ENCODE results near the gene MTX2. TPM values are rescaled to one million over a fixed set of nuclear protein-coding genes. Genes with fewer than 3 reads are reported as not detected.

MTX2 gene
- total RNA-seq, 1 experiment from 2014 or later: 106 TPM

- H3K4me1 ChIP-seq (ENCODE audit: low read length): no peaks in the 10 kb centered on the region; the same call in 1 of the 2 replicates
- no peak overlapping the region for H3K4me2 ChIP-seq (ENCODE audit: low read depth, low read length, poor library complexity, severe bottlenecking)
- H2AFZ ChIP-seq (ENCODE audit: low read length): no peak overlapping the region
- H3K27me3 ChIP-seq (ENCODE audit: low read length): no peaks in the 10 kb centered on the region
- no peaks in the 10 kb centered on the region for H3K79me2 ChIP-seq (ENCODE audit: low read length)
- no peaks in the 10 kb centered on the region for H3K9me3 ChIP-seq (ENCODE audit: low read length)
- no peak overlapping the region for H3K4me3 ChIP-seq (ENCODE audit: low read length)
- no peak overlapping the region for H3K27ac ChIP-seq (ENCODE audit: low read length)
- DNase-seq: no peak
- no peak overlapping the region for H3K9ac ChIP-seq (ENCODE audit: low read length)
- H3K36me3 ChIP-seq (ENCODE audit: insufficient read depth, low read length): no peaks in the 10 kb centered on the region
- H3K9me2 ChIP-seq (replicated peaks; ENCODE audit: insufficient read depth, low read length): no peaks in the 10 kb centered on the region
- H4K20me1 ChIP-seq (ENCODE audit: insufficient read depth, low read depth, low read length): no peaks in the 10 kb centered on the region
Observed at GRCh38 chr2:176246331-176246730, 22.9 kb upstream of the MTX2 start.

GRCh38 chr2:176247859-176248258 is 21.4 kb upstream of the MTX2 start:
- Histone ChIP-seq H3K27ac (ENCODE audit: low read length) (no peak overlapping the region), H4K20me1 (ENCODE audit: insufficient read depth, low read depth, low read length) (no peaks in the 10 kb centered on the region), H3K36me3 (ENCODE audit: insufficient read depth, low read length) (no peaks in the 10 kb centered on the region)

GRCh38 chr2:176251928-176252327 is 17.3 kb upstream of the MTX2 start:
- no peaks in the 10 kb centered on the region for H3K79me2 ChIP-seq (ENCODE audit: low read length)
- H2AFZ ChIP-seq (ENCODE audit: low read length): no peak overlapping the region
- no peaks in the 10 kb centered on the region; the same call in 1 of the 2 replicates for H3K9me2 ChIP-seq (replicated peaks; ENCODE audit: insufficient read depth, low read length)
- no peak overlapping the region for H3K4me3 ChIP-seq (ENCODE audit: low read length)
- peaks cover 6% of the 10 kb centered on the region for H3K4me1 ChIP-seq (ENCODE audit: low read length)
- H3K9ac ChIP-seq (ENCODE audit: low read length): no peak overlapping the region
- no peak for DNase-seq
- no peak overlapping the region for H3K27ac ChIP-seq (ENCODE audit: low read length)
- no peak overlapping the region for H3K4me2 ChIP-seq (ENCODE audit: low read depth, low read length, poor library complexity, severe bottlenecking)
- no peaks in the 10 kb centered on the region for H3K27me3 ChIP-seq (ENCODE audit: low read length)
- no peaks in the 10 kb centered on the region for H4K20me1 ChIP-seq (ENCODE audit: insufficient read depth, low read depth, low read length)
- H3K9me3 ChIP-seq (ENCODE audit: low read length): no peaks in the 10 kb centered on the region
- no peaks in the 10 kb centered on the region for H3K36me3 ChIP-seq (ENCODE audit: insufficient read depth, low read length)

More at GRCh38 chr2:176247859-176248258, 21.4 kb upstream of the MTX2 start:
- no peak overlapping the region for H3K4me2 ChIP-seq (ENCODE audit: low read depth, low read length, poor library complexity, severe bottlenecking)
- H3K27me3 ChIP-seq (ENCODE audit: low read length): no peaks in the 10 kb centered on the region
- no peak overlapping the region for H3K4me3 ChIP-seq (ENCODE audit: low read length)
- no peak for DNase-seq
- H3K4me1 ChIP-seq (ENCODE audit: low read length): peaks cover 2% of the 10 kb centered on the region
- H3K79me2 ChIP-seq (ENCODE audit: low read length): no peaks in the 10 kb centered on the region
- H3K9me2 ChIP-seq (replicated peaks; ENCODE audit: insufficient read depth, low read length): no peaks in the 10 kb centered on the region
- H2AFZ ChIP-seq (ENCODE audit: low read length): no peak overlapping the region
- no peak overlapping the region for H3K9ac ChIP-seq (ENCODE audit: low read length)
- H3K9me3 ChIP-seq (ENCODE audit: low read length): no peaks in the 10 kb centered on the region

- H3K4me1 ChIP-seq (ENCODE audit: low read length): no peaks in the 10 kb centered on the region
- H3K27me3 ChIP-seq (ENCODE audit: low read length): no peaks in the 10 kb centered on the region
- H3K9me2 ChIP-seq (replicated peaks; ENCODE audit: insufficient read depth, low read length): no peaks in the 10 kb centered on the region
- H3K9ac ChIP-seq (ENCODE audit: low read length): no peak overlapping the region
- H4K20me1 ChIP-seq (ENCODE audit: insufficient read depth, low read depth, low read length): no peaks in the 10 kb centered on the region
- H2AFZ ChIP-seq (ENCODE audit: low read length): no peak overlapping the region
- H3K79me2 ChIP-seq (ENCODE audit: low read length): no peaks in the 10 kb centered on the region
- no peak overlapping the region for H3K4me2 ChIP-seq (ENCODE audit: low read depth, low read length, poor library complexity, severe bottlenecking)
- H3K36me3 ChIP-seq (ENCODE audit: insufficient read depth, low read length): no peaks in the 10 kb centered on the region
- no peak overlapping the region for H3K27ac ChIP-seq (ENCODE audit: low read length)
- no peak overlapping the region for H3K4me3 ChIP-seq (ENCODE audit: low read length)
- no peaks in the 10 kb centered on the region for H3K9me3 ChIP-seq (ENCODE audit: low read length)
- no peak for DNase-seq
Observed at GRCh38 chr2:176260689-176261088, 8.6 kb upstream of the MTX2 start.

- H3K4me2 ChIP-seq (ENCODE audit: low read depth, low read length, poor library complexity, severe bottlenecking): no peak overlapping the region
- H3K36me3 ChIP-seq (ENCODE audit: insufficient read depth, low read length): no peaks in the 10 kb centered on the region
- no peaks in the 10 kb centered on the region for H3K79me2 ChIP-seq (ENCODE audit: low read length)
- H3K4me1 ChIP-seq (ENCODE audit: low read length): no peaks in the 10 kb centered on the region
- 0 out of 2 replicates have a peak overlapping the region, but pooled peaks have one; percentile 53 for H2AFZ ChIP-seq (ENCODE audit: low read length)
- DNase-seq: no peak
- H3K9me3 ChIP-seq (ENCODE audit: low read length): no peaks in the 10 kb centered on the region
- no peak overlapping the region for H3K4me3 ChIP-seq (ENCODE audit: low read length)
- H3K9me2 ChIP-seq (replicated peaks; ENCODE audit: insufficient read depth, low read length): no peaks in the 10 kb centered on the region
- H3K27me3 ChIP-seq (ENCODE audit: low read length): no peaks in the 10 kb centered on the region
- H3K27ac ChIP-seq (ENCODE audit: low read length): no peak overlapping the region
- no peak overlapping the region for H3K9ac ChIP-seq (ENCODE audit: low read length)
- no peaks in the 10 kb centered on the region for H4K20me1 ChIP-seq (ENCODE audit: insufficient read depth, low read depth, low read length)
Observed at GRCh38 chr2:176261136-176261535, 8.1 kb upstream of the MTX2 start.

- peaks cover 4% of the 10 kb centered on the region; the same call in 1 of the 2 replicates for H4K20me1 ChIP-seq (ENCODE audit: insufficient read depth, low read depth, low read length)
- H3K4me3 ChIP-seq (ENCODE audit: low read length): peak overlapping the region; percentile 100
- peak overlapping the region; percentile 92 for H2AFZ ChIP-seq (ENCODE audit: low read length)
- H3K27ac ChIP-seq (ENCODE audit: low read length): no peak overlapping the region
- peak overlapping the region; percentile 79 for H3K4me2 ChIP-seq (ENCODE audit: low read depth, low read length, poor library complexity, severe bottlenecking)
- peaks cover 46% of the 10 kb centered on the region for H3K79me2 ChIP-seq (ENCODE audit: low read length)
- H3K27me3 ChIP-seq (ENCODE audit: low read length): no peaks in the 10 kb centered on the region
- H3K4me1 ChIP-seq (ENCODE audit: low read length): peaks cover 34% of the 10 kb centered on the region
- H3K9ac ChIP-seq (ENCODE audit: low read length): peak overlapping the region; percentile 99
- no peaks in the 10 kb centered on the region for H3K9me2 ChIP-seq (replicated peaks; ENCODE audit: insufficient read depth, low read length)
- peaks cover 17% of the 10 kb centered on the region for H3K36me3 ChIP-seq (ENCODE audit: insufficient read depth, low read length)
- DNase-seq: no peak
- no peaks in the 10 kb centered on the region for H3K9me3 ChIP-seq (ENCODE audit: low read length)
Observed at GRCh38 chr2:176268976-176269318, 295 bp upstream of the MTX2 start.

GRCh38 chr2:176270100-176270750 is 983 bp downstream of the MTX2 start:
- Histone ChIP-seq H4K20me1 (ENCODE audit: insufficient read depth, low read depth, low read length) (peaks cover 4% of the 10 kb centered on the region; the same call in 1 of the 2 replicates), H3K4me1 (ENCODE audit: low read length) (peaks cover 37% of the 10 kb centered on the region), H3K36me3 (ENCODE audit: insufficient read depth, low read length) (peaks cover 25% of the 10 kb centered on the region), H3K9ac (ENCODE audit: low read length) (peak overlapping the region; percentile 99), H3K79me2 (ENCODE audit: low read length) (peaks cover 59% of the 10 kb centered on the region), H3K4me2 (ENCODE audit: low read depth, low read length, poor library complexity, severe bottlenecking) (peak overlapping the region; percentile 79), H3K9me3 (ENCODE audit: low read length) (no peaks in the 10 kb centered on the region), H3K9me2 (replicated peaks; ENCODE audit: insufficient read depth, low read length) (no peaks in the 10 kb centered on the region), H3K27me3 (ENCODE audit: low read length) (no peaks in the 10 kb centered on the region), H2AFZ (ENCODE audit: low read length) (no peak overlapping the region), H3K27ac (ENCODE audit: low read length) (peak overlapping the region; percentile 72), H3K4me3 (ENCODE audit: low read length) (peak overlapping the region; percentile 100)
- DNase-seq: no peak

- peaks cover 37% of the 10 kb centered on the region for H3K4me1 ChIP-seq (ENCODE audit: low read length)
- no peak for DNase-seq
- no peaks in the 10 kb centered on the region for H3K27me3 ChIP-seq (ENCODE audit: low read length)
- H3K9me3 ChIP-seq (ENCODE audit: low read length): no peaks in the 10 kb centered on the region
- H2AFZ ChIP-seq (ENCODE audit: low read length): no peak overlapping the region
- H3K79me2 ChIP-seq (ENCODE audit: low read length): peaks cover 85% of the 10 kb centered on the region
- peak overlapping the region; percentile 18 for H3K4me2 ChIP-seq (ENCODE audit: low read depth, low read length, poor library complexity, severe bottlenecking)
- H3K27ac ChIP-seq (ENCODE audit: low read length): no peak overlapping the region
- no peak overlapping the region for H3K9ac ChIP-seq (ENCODE audit: low read length)
- H3K4me3 ChIP-seq (ENCODE audit: low read length): no peak overlapping the region
- peaks cover 38% of the 10 kb centered on the region for H3K36me3 ChIP-seq (ENCODE audit: insufficient read depth, low read length)
- H4K20me1 ChIP-seq (ENCODE audit: insufficient read depth, low read depth, low read length): peaks cover 4% of the 10 kb centered on the region
- no peaks in the 10 kb centered on the region for H3K9me2 ChIP-seq (replicated peaks; ENCODE audit: insufficient read depth, low read length)
Observed at GRCh38 chr2:176272870-176273459, 3.7 kb downstream of the MTX2 start.
